PC-9 (cell line): Measurements from ENCODE around the gene SDF2.

Experiments used
- EZH2 ChIP-seq: fragments of 200-600 bp; sonication (generic); IDR thresholded peaks from 2 replicates; pipeline ENCODE4 v1.8.0; 2017; ENCODE audit warnings: antibody characterized with exemption, low read depth
- TF ChIP-seq, protein P1 (sequence below): fragments of 200-600 bp; sonication (generic); conservative IDR thresholded peaks from 2 replicates; pipeline ENCODE4 v1.6.1; 2017; ENCODE audit warnings: mixed run types, antibody characterized with exemption, mild to moderate bottlenecking, moderate library complexity

DNA sequence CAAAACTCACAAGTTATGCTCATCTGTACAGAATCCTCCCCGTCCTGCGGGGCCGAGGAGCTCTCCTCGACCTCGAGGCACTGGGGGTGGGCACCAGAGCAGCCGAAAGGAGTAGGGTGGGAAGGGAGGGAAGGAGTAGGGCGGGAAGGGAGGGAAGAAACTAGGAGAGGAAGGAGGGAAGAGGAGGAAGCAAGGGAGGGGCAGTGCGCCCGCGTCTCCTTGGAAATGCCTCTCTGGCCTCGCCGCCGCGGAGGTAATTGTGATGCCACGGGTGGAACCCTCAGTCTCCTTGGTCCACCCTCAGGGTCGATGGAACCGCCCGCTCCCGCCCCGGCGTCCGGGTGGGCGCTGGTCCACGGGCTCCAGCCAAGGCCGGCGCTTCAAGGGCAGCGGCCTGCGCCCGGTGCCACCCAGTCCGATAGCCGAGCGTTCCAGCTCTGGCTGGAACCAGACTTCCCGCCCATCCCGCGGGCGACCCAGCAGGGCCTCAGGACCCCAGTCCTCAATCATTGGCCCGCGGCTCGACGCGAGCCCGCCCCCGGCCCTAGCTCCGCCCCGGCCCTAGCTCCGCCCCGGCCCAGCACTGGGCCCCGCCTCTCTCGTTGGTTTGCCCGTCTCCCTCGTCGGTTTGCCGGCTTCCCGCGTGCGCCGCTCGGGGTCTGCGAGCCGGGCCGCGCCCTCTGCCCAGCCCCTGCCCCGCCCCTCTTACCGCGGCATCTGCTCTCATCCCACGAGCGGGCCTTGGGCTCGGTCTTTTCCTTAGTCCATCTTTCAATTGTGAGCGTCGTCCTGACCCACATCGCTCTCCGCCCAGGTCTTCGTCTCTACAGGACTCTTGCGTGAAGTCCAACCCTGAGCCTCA, 49.4 kb upstream of the SDF2 start:
- TF ChIP-seq EZH2 = no peak
- TF ChIP-seq, protein P1, sequence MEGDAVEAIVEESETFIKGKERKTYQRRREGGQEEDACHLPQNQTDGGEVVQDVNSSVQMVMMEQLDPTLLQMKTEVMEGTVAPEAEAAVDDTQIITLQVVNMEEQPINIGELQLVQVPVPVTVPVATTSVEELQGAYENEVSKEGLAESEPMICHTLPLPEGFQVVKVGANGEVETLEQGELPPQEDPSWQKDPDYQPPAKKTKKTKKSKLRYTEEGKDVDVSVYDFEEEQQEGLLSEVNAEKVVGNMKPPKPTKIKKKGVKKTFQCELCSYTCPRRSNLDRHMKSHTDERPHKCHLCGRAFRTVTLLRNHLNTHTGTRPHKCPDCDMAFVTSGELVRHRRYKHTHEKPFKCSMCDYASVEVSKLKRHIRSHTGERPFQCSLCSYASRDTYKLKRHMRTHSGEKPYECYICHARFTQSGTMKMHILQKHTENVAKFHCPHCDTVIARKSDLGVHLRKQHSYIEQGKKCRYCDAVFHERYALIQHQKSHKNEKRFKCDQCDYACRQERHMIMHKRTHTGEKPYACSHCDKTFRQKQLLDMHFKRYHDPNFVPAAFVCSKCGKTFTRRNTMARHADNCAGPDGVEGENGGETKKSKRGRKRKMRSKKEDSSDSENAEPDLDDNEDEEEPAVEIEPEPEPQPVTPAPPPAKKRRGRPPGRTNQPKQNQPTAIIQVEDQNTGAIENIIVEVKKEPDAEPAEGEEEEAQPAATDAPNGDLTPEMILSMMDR = no peak
